ENCODE results near the gene LHX8.
"Not testable (repeated sequence)": the region's sequence is repeated elsewhere in the genome, so short reads cannot be mapped to it uniquely, and the experiment has no call there.

Gene LHX8

DNA sequence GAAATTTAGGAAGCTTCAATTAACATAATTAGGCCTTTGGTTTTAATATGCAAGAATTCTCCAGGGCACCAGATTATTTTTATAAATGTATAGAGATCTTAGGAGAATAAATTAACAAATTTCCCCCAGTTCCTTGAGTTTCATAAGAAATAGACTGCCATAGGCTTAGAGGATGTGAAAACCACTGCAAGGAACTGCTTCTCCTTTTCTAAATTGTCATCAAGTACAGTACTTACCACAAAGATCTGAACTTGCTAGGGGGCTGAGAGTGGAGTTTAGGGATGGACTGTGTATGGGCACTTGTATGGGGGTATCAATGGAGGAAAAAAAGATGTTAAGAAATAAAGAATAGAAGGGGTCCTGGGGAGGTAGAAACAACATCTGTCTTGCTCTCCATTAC, 31.1 kb downstream of the LHX8 start:
- no peak overlapping the region for H3K27ac Mint-ChIP-seq
- no peaks in the 10 kb centered on the region for H3K9me3 Mint-ChIP-seq
- CTCF ChIA-PET, result no interaction called here
- no peaks in the 10 kb centered on the region for H3K36me3 Mint-ChIP-seq
- H3K27me3 Mint-ChIP-seq, result no peaks in the 10 kb centered on the region
- no peak for DNase-seq
- no peak overlapping the region for H3K4me3 Mint-ChIP-seq
- H3K4me1 Mint-ChIP-seq, result no peaks in the 10 kb centered on the region

DNA sequence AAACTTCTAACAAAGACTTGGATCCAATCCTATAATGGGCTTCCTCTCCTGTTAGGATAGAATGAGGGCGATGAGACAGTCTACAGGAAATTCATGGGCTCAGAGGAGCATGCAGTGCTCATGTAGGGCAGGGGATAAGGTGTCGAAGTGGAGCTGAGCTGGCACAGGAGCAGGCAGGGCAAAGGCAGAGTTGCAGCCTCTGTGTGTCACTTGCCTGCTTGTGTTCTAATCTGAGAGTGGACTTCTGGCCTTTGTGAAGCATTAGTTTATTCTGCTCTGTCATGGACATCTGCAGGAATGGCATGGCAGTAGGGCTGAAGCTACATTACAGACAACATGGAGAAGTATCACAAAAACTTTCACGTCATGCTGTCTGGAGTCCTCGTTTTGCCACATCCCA, 32.6 kb downstream of the LHX8 start:
- H3K4me3 Mint-ChIP-seq, result no peak overlapping the region
- H3K4me1 Mint-ChIP-seq, result no peaks in the 10 kb centered on the region
- DNase-seq, result no peak
- no peaks in the 10 kb centered on the region for H3K36me3 Mint-ChIP-seq
- no peaks in the 10 kb centered on the region for H3K9me3 Mint-ChIP-seq
- no peaks in the 10 kb centered on the region for H3K27me3 Mint-ChIP-seq
- CTCF ChIA-PET, result no interaction called here
- no peak overlapping the region for H3K27ac Mint-ChIP-seq

DNA sequence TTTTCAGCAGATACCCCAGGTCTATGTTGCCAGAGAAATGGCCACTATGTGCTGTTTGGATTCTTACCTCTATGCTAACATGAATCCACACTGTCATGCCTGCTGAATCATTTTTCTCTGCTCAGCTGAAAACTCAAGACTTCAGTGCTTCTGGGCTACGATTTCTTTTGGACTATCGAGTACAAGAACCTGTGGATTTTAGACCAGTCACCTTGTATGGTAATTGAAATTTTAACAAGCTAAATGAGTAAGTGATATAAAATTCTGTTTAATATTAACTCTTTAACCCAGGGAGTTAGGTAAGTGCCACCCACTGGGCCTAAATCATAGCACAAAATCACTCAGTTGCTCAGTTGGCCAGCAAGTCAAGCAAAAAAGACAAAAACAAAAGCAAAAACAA, 35.8 kb downstream of the LHX8 start:
- DNase-seq, result no peak
- no peak overlapping the region for H3K27ac Mint-ChIP-seq
- no peaks in the 10 kb centered on the region for H3K4me1 Mint-ChIP-seq
- H3K27me3 Mint-ChIP-seq, result no peaks in the 10 kb centered on the region
- no peaks in the 10 kb centered on the region for H3K9me3 Mint-ChIP-seq
- H3K36me3 Mint-ChIP-seq, result no peaks in the 10 kb centered on the region
- H3K4me3 Mint-ChIP-seq, result no peak overlapping the region
- CTCF ChIA-PET, result no interaction called here

DNA sequence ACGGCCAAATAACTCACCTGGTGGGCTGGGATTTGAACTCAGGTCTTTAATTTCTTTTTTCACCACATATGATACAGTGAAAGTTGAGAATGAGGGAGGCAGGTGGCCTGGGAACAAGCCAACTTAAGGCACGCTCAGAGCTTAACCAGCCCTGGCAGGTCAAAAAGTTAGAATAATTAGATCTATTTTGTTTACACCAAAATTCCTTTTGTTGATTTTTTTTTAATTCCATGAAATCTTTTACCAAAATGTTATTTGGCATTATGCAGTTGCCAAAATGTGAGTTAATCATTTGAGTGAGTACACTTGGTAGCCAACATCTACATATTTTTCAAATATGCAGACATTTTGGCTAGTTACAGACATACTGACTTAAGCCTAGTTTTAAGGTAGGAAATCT, 36.8 kb downstream of the LHX8 start:
- Mint-ChIP-seq H3K4me1 (no peaks in the 10 kb centered on the region), H3K9me3 (no peaks in the 10 kb centered on the region), H3K27ac (no peak overlapping the region), H3K36me3 (no peaks in the 10 kb centered on the region), H3K27me3 (no peaks in the 10 kb centered on the region), H3K4me3 (no peak overlapping the region)
- CTCF ChIA-PET, result no interaction called here
- DNase-seq, result no peak

DNA sequence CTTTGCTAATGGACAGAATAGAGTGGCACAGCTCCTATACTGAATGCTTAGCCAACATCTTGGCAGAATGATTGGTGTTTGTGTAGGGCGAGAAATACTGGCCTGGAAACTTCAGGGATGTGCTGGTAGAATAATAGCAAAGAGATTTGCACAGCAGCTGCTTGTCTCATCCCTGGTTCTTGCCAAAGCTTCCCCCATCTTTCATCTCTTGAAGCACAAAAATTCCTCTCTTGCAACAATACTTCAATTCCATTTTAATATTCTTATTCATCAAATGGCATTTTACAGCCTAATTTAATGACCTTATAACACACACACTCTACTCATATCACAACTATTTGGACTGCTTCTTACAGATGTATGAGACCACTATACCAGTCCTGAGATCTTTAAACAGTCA, 37.7 kb downstream of the LHX8 start:
- Mint-ChIP-seq H3K9me3 (no peaks in the 10 kb centered on the region), H3K36me3 (no peaks in the 10 kb centered on the region), H3K27ac (no peak overlapping the region), H3K4me1 (no peaks in the 10 kb centered on the region), H3K27me3 (no peaks in the 10 kb centered on the region), H3K4me3 (no peak overlapping the region)
- no peak for DNase-seq
- CTCF ChIA-PET, result no interaction called here

DNA sequence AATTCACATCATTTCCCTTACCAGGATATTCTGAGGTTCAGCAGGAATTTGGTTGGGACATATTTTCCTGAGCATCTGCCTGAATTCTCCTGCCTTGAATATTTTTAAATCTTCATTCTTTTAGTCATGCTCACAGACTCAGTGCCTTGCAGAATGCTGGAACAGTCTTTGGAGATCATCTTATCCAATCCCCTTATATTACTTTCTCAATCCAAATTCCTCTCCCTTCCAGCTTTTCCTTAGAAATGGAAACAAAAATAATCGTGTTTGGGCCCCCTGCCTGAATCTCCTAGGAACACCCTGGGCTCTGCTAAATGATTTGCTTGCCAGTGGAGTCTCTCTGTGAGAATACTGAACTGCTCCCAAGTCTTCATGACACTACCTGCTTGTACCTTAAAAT, 38.4 kb downstream of the LHX8 start:
- Mint-ChIP-seq H3K36me3 (no peaks in the 10 kb centered on the region), H3K9me3 (no peaks in the 10 kb centered on the region), H3K27ac (no peak overlapping the region), H3K4me3 (no peak overlapping the region), H3K27me3 (no peaks in the 10 kb centered on the region), H3K4me1 (no peaks in the 10 kb centered on the region)
- DNase-seq, result no peak
- CTCF ChIA-PET, result no interaction called here

DNA sequence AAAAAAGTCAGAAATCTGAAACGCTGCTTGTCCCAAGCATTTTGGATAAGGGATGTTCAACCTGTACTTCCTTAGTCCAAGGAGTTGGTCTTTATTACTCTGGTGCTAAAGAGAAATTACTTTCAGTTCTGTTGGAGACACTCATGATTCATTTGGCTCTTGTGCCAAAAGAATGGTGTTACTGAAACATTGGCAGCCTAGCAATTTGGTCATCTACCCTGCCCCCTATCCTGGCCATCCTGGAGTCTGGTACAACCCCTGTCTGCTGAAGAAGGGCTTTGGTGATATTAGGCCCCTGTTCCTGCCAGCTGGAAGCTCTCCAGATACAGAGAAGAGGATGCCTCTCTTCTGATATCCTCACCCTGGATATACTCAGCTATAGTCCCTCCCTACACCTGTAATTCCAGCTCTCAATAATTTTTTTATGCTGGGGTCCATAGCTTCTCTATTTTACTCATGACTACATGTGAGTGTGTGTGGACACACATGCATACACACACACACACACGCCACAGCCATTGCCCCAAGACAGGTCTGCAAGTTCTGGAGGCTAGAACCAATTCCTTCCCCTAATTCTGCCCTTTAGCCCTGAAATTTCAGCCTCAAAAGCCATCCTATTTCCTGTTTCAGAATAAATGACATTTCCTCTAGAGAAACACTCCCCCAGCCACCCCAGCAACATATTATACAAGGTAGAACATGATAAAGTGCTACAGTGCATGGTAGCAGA, 40.0 kb downstream of the LHX8 start:
- Mint-ChIP-seq H3K9me3 (no peaks in the 10 kb centered on the region), H3K27ac (no peak overlapping the region), H3K36me3 (no peaks in the 10 kb centered on the region), H3K4me3 (no peak overlapping the region), H3K4me1 (no peaks in the 10 kb centered on the region), H3K27me3 (no peaks in the 10 kb centered on the region)
- no peak for DNase-seq
- CTCF ChIA-PET, result no interaction called here

DNA sequence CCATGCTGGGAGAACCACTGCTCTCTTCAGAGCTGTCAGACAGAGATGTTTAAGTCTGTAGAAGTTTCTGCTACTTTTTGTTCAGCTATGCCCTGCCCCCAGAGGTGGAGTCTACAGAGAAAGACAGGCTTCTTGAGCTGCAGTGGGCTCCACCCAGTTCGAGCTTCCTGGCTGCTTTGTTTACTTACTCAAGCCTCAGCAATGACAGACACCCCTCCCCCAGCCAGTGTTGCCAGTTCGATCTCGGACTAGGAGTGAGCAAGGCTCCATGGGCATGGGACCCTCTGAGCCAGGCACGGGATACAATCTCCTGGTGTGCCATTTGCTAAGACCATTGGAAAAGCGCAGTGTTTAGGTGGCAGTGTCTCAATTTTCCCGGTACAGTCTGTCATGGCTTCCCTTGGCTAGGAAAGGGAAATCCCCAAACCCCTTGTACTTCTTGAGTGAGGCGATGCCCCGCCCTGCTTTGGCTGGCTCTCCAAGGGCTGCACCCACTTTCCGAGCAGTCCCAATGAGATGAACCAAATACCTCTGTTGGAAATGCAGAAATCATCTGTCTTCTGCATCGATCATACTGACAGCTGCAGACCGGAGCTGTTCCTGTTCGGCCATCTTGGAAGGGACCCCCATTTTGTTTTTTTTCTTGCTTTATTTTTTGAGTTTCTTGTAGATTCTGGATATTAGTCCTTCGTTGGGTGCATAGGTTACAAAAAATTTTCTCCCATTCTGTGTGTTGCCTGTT, 47.2 kb downstream of the LHX8 start:
- H3K4me1 Mint-ChIP-seq, H3K4me3 Mint-ChIP-seq, H3K27ac Mint-ChIP-seq, CTCF ChIA-PET, H3K27me3 Mint-ChIP-seq, DNase-seq, H3K36me3 Mint-ChIP-seq, H3K9me3 Mint-ChIP-seq: not testable (repeated sequence)

DNA sequence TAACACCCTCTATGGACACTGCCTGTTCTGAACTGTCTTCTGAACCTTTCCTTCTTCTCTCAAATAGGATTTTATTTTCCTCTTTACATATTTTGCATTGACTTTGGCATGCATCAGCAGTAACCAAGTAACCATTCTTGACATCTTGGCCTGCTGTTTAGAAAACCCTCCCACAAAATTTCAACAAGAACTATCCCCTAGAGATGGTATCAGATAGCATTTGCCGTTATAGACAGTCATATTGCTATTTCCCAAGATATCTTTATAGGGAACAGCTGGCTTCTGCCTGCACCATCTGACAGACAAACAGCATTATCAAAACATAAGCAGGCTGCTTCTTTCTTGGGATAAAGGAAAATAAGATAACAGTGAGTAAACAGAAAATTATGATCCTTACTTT, 54.7 kb downstream of the LHX8 start:
- H3K4me1 Mint-ChIP-seq, result no peaks in the 10 kb centered on the region
- CTCF ChIA-PET, result interaction anchor here (0.6 kb wide), 1 partner anchor 13 kb away, joined by 3 read pairs; no protein-coding TSS in a partner anchor
- no peak overlapping the region for H3K4me3 Mint-ChIP-seq
- H3K27ac Mint-ChIP-seq, result no peak overlapping the region
- no peaks in the 10 kb centered on the region for H3K9me3 Mint-ChIP-seq
- peaks cover 4% of the 10 kb centered on the region for H3K27me3 Mint-ChIP-seq
- no peak for DNase-seq
- H3K36me3 Mint-ChIP-seq, result no peaks in the 10 kb centered on the region

DNA sequence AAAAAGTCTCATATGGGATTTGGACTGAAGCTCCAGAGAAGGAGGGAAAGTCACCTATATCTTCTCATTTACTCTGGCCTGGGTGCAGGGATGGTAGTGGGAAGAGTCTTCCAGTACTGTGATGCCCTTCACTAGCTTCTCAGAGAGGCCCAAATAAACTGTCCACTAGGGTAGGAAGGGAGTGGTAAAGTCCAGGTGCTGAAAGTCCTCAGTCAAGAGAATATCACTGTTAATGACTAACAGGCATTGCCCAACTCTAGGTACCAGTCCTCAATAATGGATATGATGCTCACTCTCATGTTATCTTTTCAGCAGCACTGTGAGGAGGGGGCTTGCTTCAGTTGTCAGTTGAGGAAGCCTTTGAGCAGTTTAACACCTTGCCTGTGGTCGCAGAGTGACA, 64.0 kb downstream of the LHX8 start:
- H3K27ac Mint-ChIP-seq, result no peak overlapping the region

DNA sequence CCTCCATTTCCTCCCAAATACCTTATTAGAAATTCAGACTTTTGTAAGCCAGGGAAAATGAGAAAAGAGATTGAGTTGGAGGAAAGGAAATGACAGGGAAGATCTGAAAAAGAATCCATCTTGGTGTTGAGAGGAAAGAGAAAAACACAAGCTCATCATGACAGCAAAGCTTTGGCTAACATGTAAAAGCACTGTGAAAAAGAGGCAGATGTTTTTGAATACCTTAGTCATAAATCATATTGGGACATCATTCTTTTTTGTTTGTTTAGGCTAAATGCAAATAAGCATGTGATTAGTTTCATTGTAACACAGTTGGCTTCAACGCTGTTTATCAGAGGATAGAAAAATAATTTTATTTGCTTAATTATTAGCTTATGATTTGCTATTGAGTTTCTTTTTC, 64.6 kb downstream of the LHX8 start:
- Mint-ChIP-seq H3K36me3 (no peaks in the 10 kb centered on the region), H3K9me3 (no peaks in the 10 kb centered on the region), H3K27me3 (no peaks in the 10 kb centered on the region), H3K4me3 (no peak overlapping the region), H3K27ac (no peak overlapping the region), H3K4me1 (no peaks in the 10 kb centered on the region)
- DNase-seq, result no peak
- CTCF ChIA-PET, result no interaction called here

More for the DNA sequence above, 64.0 kb downstream of the LHX8 start:
- Mint-ChIP-seq H3K4me3 (no peak overlapping the region), H3K36me3 (no peaks in the 10 kb centered on the region), H3K27me3 (peaks cover 2% of the 10 kb centered on the region), H3K4me1 (no peaks in the 10 kb centered on the region), H3K9me3 (no peaks in the 10 kb centered on the region)
- CTCF ChIA-PET, result no interaction called here
- no peak for DNase-seq

DNA sequence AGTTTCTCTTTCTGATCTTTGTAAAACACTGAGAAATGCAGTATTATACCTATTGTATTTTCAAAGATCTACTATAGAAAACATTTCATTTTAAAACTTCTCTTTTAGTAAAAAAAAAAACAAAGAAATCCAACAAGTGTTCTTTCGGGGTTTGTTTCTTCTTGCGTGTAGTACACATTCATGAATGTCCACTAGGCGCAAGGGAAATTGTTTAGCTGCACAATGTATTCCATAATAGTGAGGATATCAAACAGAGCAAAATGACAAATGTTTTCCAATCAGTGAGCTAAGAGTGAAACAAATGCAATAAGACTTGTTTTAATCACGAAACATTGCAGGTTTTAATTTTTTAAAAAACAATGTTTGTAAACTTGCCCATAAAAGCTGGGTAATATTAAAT, 68.6 kb downstream of the LHX8 start:
- Mint-ChIP-seq H3K27ac (no peak overlapping the region), H3K9me3 (no peaks in the 10 kb centered on the region), H3K4me3 (no peak overlapping the region), H3K27me3 (no peaks in the 10 kb centered on the region), H3K36me3 (no peaks in the 10 kb centered on the region), H3K4me1 (no peaks in the 10 kb centered on the region)
- no peak for DNase-seq
- CTCF ChIA-PET, result interaction anchor here (0.7 to 2.1 kb wide), 4 partner anchors 431 to 1213 kb away, joined by 3 to 12 read pairs (median 4); no protein-coding TSS in a partner anchor

DNA sequence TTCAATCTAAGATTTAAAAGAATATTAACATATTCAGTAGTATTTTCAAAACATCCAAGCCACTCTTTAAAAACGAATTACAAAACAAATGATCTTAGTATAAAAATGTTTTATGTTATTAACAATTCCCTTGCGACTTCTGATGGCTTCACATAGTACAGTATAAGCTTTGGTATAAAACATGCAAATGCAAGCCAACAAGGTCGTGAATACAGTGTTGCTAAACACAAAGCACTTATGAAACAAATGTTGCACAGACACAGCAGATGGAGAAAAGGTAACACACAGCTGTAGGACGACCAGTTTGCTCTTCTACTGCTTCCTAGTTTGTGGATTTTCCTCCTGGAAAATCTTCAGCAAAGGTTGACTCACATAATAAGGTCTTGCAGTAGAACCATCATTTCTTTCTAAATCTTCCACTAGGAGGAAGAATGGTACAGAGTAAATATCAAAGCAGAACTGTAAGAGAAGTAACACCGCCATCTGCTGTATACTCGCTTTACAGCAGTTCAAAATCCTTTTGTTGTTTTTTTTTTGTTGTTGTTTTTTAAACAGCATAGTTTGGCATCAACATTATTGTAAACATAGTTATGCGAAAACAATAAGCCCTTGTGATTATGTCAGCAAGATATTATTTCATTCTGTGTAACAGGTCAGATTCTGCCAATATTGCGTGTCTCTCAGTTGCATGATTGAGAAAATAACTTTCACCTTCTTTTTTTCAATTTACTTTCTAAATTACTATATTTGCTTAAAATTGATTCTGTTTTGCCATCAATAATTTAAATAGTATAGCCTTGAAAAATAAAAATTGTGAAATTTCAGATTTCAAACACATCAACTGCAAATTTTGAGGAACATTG, 69.5 kb downstream of the LHX8 start:
- Mint-ChIP-seq H3K4me3 (no peak overlapping the region), H3K9me3 (no peaks in the 10 kb centered on the region), H3K27ac (no peak overlapping the region), H3K36me3 (no peaks in the 10 kb centered on the region), H3K27me3 (no peaks in the 10 kb centered on the region), H3K4me1 (no peaks in the 10 kb centered on the region)
- no peak for DNase-seq
- CTCF ChIA-PET, result interaction anchor here (0.6 to 2.1 kb wide), 6 partner anchors 70 to 1213 kb away, joined by 3 to 12 read pairs (median 4); no protein-coding TSS in a partner anchor

DNA sequence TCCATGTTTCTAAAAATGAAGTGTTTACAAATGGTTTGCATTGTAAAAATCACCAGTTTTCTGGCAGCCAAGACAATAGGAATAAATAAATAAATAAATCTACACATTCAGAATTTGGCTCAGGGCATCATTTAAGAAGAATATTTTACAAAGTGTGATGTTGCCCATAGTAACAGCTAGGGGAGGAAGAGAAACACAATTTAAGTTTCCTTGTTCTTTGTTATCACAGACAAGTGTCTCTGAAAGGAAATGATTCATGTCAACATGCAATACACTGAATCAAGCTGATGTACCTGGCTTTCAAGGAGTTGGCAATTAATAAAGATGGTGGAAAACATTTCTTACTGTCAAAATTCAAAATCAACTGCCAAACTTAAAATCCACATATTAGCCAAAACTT, 74.7 kb downstream of the LHX8 start:
- no peaks in the 10 kb centered on the region for H3K27me3 Mint-ChIP-seq
- no peak overlapping the region for H3K4me3 Mint-ChIP-seq
- H3K9me3 Mint-ChIP-seq, result no peaks in the 10 kb centered on the region
- H3K4me1 Mint-ChIP-seq, result no peaks in the 10 kb centered on the region
- DNase-seq, result no peak
- H3K36me3 Mint-ChIP-seq, result no peaks in the 10 kb centered on the region
- CTCF ChIA-PET, result interaction anchor here (1.1 kb wide), 1 partner anchor 20 kb away, joined by 3 read pairs; no protein-coding TSS in a partner anchor
- H3K27ac Mint-ChIP-seq, result no peak overlapping the region
